CD4-positive, alpha-beta T cell treated with Interleukin-6 for 4 hours (primary cell): ENCODE data around the gene C15orf39.
"Not testable (repeated sequence)": the region's sequence is repeated elsewhere in the genome, so short reads cannot be mapped to it uniquely, and the experiment has no call there.

Source experiments
- DNase-seq: peaks from one replicate; pipeline ENCODE4 v3.0.0-alpha.2; 2020; ENCODE audit warnings: mixed read lengths

Gene C15orf39

DNA sequence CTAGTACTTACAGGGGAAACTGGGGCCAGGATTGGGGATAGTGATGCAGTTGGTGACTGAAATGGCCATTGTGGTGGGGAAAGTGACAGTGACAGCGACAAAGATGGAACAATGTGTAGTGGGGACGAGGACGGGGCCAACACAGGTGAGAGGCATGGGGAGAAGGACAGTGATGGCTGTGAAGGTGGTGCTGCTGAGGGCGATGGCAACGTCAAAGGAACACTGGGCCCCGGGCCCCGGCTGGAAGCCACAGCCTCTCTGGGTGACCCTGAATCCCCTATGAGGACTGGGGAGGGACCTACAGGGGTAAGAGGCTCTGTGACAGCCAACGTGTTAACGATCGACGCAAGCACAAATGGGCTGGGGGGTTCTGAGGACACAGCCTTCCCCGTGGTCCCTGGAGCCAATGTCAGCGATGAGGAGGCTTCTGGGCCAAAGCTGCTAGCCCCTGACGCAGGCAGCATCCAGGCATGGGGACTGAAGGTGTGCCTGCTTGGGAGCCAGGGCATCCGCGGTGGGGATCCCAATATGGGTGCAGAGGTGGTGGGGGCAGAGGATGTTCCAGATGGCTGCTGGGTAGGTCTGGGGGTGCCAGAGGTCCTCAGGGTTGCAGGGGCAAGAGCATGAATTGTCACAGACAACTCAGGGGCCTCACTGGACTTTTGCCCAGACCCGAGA lies 31.3 kb downstream of the C15orf39 start:
- DNase-seq: no peak

DNA sequence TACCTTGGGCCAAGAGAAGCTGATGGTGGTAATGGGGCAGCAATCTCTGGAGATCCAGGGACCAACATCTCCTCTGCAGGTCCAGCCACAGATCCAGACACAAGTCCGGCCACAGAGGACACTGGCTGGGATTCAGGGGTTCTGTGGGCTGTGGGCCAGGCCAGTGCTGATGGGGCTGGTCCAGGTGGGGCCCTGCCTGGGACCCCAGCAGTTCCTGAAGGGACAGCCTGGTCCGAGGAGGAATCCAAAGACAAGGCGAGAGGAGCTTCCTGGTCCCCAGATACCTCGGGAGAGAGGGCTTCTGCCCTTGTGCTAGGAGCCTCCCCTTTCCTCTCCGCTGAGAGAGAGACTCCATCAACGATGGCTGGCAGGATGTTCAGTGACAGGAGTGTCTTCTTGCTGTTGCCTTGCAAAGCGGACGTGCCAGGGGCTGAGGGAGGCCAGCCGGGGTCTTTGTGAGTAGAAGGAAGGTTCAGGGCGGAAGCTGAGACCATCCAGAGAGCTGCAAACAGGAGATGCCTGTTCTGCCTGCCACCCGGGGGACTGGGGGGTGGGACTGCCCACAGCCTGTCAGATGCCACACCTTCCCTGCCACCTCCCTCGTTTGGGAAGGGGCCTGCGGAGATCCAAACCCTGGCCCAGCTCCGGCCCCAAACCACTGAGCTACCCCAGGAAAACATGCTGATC lies 32.0 kb downstream of the C15orf39 start:
- DNase-seq: no peak

DNA sequence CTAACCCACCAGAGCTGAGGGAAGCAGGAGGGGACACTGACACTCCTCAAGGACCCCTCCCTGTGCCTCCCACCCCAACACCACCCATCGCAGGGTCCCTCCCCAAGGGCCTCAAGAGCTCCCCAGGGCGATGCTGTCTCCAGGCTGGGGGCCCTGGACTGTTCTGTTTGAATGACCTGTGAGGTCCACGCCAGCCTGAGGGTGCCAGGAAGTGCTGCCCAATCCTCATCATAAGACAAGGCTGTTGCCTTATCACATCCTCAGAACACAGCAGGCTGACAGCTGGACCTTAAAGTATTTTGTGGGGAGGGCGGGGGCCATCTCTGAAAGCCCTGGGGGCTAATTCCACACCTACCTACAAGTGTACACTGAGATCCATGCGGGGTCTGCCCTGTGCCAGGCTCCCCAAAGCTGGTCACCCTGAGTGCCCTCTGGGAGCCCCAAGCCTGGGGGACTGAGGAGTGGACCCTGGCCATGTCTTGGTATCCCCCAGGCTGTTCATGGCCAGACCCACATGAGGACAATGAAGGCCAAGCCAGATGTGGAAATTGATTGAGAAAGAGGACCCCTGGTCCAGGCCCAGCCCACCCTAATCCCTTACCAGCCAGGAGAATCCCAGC lies 32.6 kb downstream of the C15orf39 start:
- no peak for DNase-seq

DNA sequence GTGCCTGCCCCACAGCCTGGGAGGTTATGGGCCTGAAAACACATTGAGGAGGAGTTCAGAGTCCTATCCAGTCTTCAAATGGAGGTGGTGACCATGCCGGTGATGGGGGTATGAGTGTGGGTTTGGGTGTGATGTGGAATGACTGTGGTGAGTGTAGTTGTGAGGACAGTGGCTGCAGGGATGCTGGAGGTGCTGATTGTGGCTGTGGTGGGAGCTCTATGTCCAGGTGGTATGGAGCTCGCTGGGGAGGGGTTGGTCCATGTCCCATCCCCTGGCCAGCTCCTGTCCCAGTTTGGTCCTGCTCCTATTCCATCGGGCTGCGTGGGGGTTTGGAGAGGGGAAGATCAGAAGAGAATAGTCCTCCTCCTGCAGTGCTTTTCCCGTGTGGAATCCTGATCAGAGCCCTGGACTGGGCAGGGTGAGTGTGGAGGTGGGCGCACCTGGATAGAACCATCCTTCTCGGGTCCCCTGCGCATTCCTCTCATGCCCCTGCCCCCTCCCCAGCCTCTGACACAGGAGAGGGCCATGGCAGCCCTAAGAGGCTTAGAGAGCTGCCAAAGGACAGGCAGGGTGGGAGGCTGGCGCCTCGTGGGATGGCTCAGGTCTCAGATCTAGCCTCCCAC lies 33.5 kb downstream of the C15orf39 start:
- no peak for DNase-seq

DNA sequence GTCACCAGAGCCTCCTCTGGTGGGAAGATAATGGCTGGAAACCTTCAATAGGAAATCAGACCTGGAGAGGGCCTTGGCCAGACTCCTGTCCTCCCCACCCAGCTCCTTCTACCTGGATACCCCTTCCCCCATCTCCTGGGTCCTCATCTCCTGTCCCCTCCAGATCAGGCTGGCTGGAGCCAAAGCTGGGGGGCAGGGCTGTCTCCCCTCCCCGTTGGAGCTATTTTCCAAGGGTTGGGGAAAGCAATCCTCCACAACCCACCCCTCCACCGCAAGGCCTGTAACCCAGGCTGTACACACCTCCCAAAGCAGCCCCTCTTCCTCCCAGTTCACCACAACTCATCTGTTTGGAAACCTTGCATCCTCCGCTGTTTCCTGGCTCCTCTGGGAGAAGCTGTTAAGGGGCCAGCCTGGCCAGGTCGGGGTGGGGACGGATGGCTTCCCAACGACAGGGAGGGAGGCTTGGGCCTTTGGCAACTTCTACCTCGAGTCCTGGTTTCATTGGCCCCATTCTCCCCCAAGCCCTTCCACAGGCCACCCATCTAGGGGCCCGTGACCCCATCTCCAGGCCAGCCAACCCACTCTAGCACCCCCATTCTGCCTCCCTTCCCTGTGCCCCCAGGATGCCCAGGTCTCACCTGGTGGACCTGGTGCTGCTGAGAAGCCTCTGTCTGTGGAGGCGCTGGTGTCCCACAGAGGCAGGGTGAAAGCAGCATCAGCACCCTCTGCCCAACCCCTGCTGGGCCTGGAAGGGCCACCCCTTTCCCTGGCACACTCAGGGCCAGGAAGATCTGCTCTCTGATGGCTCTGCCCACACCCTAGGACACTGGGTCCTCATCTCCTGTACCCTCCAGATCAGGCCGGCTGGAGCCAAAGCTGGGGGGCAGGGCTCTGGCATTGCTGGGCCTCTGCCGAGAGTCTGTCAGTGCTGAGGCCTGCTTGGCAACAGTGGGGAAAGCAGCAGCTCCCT lies 34.4 kb downstream of the C15orf39 start:
- no peak for DNase-seq

DNA sequence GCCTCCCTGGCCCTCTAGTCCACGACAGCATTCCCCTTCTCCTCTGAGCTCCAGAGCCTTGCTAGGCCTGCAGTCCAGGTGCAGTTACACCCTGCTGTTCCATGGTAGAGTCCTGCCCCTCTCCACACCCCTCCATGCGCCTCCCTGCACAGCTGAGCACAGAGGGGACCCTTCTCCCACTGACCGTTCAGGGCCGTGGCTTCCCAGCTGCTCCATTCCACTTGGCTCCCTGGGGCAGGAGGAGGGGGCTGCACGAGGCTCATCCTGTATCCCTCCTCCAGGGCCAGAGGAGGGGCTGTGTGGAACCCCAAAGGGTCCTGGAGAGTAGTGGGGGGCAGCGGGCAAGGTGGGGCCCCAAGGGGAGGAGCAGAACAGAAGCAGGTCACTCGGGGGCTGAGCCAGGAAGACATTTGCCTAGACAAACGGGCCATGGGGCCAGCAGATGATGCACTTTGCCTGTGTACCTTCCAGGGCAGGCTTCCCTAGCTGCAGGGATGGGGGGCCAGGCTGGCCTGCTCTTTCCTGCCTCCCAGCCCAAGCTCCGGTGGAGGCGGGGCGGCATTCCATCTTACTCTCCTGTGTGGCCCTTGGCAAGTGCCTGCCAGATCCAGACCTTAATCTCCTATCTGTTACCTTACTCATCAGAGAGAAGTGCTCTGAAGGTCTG lies 35.8 kb downstream of the C15orf39 start:
- no peak for DNase-seq

DNA sequence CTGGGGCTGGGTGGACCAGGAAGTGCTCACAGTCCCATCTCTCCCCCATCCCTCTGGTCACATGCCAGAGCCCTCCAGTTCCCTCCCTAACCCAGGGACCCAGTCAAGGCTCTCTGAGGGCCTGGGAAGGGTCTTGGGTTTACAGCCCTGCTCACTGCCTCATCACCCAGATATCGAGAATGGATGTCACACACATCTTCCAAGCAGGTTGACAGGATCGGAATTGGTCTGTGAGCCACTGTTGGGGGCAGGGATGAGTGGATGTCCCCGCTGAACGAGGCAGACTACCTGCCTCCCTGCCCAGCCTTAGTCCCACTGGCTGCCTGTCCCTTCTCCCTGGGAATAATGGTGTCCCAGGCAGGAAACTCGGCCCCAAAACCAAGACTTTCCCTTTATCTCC lies 36.5 kb downstream of the C15orf39 start:
- DNase-seq: no peak

DNA sequence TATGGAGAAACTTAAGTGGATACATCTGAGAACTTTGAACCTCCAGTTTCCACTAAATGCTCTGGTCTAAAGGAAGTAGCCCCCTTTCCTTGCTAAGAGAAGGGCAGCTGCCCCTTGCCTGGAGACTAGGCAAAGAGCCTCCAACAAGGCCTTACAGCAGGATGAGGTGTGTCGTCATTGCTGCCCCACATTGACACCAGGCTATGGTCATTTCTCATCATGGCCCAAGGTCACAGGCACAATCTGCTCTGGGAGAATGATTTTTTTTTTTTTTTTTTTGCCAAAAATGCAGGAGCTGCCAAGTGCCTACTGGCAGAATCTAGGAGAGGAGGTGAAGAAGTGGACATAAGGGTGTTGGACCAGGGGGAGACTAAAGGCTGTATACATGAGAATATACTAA lies 44.1 kb downstream of the C15orf39 start:
- DNase-seq: not testable (repeated sequence)

DNA sequence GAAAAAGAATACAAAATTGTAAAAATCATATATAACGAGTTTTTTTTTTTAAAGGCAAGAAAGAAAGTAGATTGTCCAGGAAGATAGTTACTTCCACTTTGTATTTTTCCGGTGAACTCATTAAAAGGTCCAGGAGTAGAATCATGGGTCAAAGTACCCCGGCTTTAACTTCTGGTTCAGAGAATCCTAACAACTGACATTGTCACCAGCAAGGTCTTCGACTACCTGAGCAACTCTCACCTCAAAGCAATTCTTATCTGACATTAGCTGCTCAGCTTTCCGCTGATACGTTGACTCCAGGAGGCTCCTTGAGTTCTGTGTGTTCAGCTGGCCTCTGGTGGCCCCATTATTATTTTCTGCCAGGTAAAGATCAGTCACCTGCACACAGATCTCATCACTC lies 47.3 kb downstream of the C15orf39 start:
- not testable (repeated sequence) for DNase-seq

DNA sequence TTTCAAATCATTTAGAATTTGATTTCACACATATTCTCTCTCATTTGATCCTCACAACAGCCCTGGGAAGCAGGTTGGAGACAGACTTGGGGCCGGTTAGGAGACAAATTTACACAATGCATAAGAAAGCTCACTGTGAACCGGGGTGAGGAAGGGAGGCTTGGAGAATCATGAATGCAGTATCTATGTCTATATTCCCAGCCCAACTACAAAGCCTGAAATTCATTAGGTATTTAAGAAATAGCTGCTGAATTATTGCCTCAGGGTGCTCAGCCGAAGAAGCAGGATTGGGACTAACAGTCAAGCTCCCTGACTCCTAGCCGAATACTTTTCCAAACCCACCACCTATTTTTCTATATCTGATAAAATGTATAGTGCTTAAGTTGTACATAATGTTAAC lies 48.0 kb downstream of the C15orf39 start:
- no peak for DNase-seq

DNA sequence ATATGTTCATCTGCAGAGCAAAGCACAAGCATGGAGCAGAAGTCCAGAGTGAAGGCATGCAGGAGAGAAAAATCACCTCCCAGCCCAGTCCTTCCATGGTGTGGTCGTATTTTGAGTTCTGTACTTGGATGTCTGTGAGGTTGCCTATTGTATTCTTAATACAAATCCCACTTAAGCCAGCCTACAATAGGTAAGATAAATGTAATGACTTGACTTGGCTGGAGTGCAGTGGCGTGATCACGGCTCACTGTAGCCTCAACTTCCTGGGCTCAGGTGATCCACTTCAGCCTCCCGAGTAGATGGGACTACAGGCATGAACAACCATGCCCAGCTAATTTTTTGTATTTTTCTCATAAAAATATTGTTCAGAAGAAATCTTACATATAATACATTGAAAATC lies 49.7 kb downstream of the C15orf39 start:
- not testable (repeated sequence) for DNase-seq

DNA sequence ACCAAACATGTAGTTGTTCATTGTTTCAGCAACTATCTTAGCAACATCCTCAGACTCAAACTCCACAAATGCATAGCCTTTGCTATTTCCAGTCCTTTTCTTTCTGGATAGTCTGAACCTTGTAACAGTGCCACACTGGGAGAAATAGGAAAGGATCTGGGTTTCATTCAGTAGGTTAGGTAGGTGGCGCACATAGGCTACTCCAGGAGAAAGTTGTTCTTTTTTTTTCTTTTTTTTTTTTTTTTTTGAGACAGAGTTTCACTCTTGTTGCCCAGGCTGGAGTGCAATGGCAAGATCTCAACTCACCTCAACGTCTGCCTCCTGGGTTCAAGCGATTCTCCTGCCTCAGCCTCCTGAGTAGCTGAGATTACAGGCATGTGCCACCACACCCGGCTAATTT lies 50.6 kb downstream of the C15orf39 start:
- not testable (repeated sequence) for DNase-seq

DNA sequence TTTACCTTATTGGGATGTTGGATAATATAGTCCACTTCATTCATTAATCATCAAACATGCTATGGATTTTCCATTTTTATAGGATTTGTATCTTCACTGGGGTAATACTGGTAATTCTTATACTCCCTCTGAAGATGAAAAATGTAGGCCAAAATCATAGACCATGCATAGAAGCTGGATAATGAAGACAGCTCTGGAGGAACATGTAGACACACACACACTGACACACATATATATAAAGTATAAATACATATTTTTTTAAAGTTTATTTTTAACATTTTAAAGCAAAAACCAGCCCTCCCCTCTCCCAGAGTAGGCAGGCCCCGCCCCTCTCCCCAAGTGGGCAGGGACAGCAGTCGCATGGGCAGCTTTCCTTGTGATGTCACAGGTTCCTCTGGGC lies 56.4 kb downstream of the C15orf39 start, which contains the start of gene GOLGA6C:
Gene GOLGA6C, plus strand, starts transcription at position 301 of the 400 bp plus-strand sequence. CDS start 265 bp downstream, outside the sequence.
- not testable (repeated sequence) for DNase-seq

DNA sequence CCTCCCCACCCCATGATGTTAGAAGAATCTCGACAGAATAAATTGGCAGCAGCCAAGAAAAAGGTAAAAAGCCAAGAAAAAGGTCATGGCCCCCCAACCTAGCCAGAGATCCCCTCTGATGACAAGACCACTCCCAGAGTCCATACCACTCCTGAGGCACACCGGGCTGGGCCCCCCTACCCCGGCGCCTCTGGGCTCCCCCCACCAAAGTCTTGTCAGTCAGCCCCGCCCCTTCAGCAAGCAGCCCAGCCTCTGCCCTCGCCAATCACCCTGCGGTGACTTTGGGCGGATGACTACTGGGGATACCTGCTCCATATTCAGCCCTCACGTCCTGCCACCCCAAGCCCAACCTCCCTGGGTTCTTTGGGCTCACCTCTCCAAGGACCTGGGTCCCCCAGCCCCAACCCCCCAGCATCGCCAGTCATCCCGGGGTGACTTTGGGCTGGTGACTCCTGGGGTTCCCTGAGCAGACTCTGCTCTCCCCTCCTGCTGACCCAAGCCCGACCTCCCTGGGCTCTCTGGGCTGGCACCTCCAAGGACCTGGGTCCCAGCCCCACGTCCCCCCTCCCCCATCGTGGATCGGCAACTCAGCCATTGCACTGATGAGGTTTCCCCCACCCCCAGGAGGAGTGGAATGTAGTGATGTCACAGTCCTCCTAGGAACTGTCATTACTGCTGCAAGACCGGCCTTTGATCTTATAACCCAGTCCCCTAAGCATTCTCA lies 57.1 kb downstream of the C15orf39 start:
- not testable (repeated sequence) for DNase-seq

DNA sequence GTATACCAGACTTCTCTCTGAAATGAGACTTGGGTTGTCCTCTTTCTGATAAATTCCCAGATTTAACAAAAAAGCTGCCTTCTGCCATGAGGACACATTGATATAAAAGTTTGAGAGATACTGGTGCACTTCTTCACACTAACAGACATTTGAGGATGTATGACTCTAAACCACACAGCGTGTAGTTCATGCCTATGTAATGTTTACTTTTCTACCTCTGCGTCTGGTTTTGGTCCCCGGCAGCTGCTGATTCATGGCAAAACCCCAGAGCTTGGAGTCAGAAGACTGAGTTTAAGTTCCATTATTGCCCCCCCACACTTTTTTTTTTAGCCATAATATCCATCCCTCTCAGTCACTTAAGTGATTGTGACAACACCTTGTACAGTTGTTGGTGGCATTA lies 58.2 kb downstream of the C15orf39 start:
- not testable (repeated sequence) for DNase-seq
